Stomach smooth muscle (tissue), 2 donors: Measurements from ENCODE around the gene SMARCA4.

Experiments
- H3K27ac ChIP-seq: one replicate; pipeline ENCODE4 v1.7.0; 2013; ENCODE audit warnings: mild to moderate bottlenecking, low read length, inconsistent platforms
- H3K27me3 ChIP-seq, 2 donors: one replicate each; pipeline ENCODE4 v1.7.0; 2013; ENCODE audit warnings: low read length in 2 of 2; ENCODE audit not compliant: insufficient read depth in 2 of 2, control insufficient read depth in 1 of 2
- H3K36me3 ChIP-seq, 2 donors: one replicate each; pipeline ENCODE4 v1.7.0; 2013; ENCODE audit warnings: low read length in 2 of 2; ENCODE audit not compliant: control insufficient read depth in 2 of 2, insufficient read depth in 2 of 2
- H3K4me1 ChIP-seq: one replicate; pipeline ENCODE4 v1.7.0; 2013; ENCODE audit warnings: low read length; ENCODE audit not compliant: control insufficient read depth, insufficient read depth
- H3K4me3 ChIP-seq, 2 donors: one replicate each; pipeline ENCODE4 v1.7.0; 2013; ENCODE audit warnings: low read length in 2 of 2
- H3K9ac ChIP-seq, 2 donors: one replicate each; pipeline ENCODE4 v1.7.0; 2013; ENCODE audit warnings: low read length in 2 of 2, mild to moderate bottlenecking in 1 of 2
- H3K9me3 ChIP-seq, 2 donors: one replicate each; pipeline ENCODE4 v1.7.0; 2013; ENCODE audit warnings: low read length in 2 of 2; ENCODE audit not compliant: control insufficient read depth in 2 of 2
- donor health status: healthy.
- donor health status: Pancreatic carcinoma.

Gene SMARCA4

GRCh38 chr19:11016631-11017030, 55.8 kb downstream of the SMARCA4 start:
- Histone ChIP-seq H3K4me3 (no peak overlapping the region), H3K4me1 (no peaks in the 10 kb centered on the region), H3K27ac (no peak overlapping the region), H3K27me3 (no peaks in the 10 kb centered on the region), H3K36me3 (peaks cover 44 to 70% of the 10 kb centered on the region in 2 donors), H3K9me3 (no peaks in the 10 kb centered on the region), H3K9ac (no peak overlapping the region)

DNA sequence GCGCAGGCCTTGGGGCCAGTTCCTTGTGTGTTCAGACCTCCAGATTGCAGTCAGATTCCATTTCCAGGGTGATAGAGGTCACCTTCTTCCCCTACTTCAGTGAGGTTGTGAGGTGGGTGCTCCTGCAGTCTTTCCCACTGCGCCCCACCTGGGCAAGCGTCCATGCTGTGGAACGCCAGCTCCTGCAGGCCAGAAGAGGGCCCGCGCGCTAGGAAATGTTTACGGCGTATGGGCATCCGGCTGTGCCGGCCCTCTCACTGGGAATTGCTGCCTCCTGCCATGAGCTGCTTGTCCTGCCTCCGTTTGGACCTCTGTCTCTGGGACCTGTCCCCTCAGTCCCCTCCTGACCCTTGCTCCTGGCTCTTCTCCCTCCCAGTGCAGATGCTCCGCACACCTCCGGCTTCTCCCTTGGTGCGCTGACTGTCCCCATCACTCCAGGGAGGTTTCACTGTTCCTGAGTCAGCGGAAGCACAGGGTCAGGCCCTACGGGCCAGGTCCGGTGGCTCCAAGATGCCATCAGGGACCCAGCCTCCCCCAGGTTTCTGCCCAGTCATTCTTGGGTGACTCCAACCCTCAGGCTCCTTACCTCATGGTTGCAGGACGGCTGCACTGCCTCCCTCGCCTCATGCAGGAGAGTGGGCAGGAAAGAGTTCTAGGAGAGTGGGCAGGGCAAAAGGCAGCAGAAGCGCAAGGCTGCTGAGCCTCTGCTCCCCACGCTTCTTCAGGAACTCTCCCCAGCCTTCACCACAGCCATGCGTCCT, 56.6 kb downstream of the SMARCA4 start:
- H3K4me3 ChIP-seq, result no peak overlapping the region
- H3K36me3 ChIP-seq, result peaks cover 46 to 73% of the 10 kb centered on the region in 2 donors
- H3K27me3 ChIP-seq, result no peaks in the 10 kb centered on the region
- no peak overlapping the region for H3K27ac ChIP-seq
- H3K9ac ChIP-seq, result no peak overlapping the region
- no peaks in the 10 kb centered on the region for H3K4me1 ChIP-seq
- H3K9me3 ChIP-seq, result no peaks in the 10 kb centered on the region

DNA sequence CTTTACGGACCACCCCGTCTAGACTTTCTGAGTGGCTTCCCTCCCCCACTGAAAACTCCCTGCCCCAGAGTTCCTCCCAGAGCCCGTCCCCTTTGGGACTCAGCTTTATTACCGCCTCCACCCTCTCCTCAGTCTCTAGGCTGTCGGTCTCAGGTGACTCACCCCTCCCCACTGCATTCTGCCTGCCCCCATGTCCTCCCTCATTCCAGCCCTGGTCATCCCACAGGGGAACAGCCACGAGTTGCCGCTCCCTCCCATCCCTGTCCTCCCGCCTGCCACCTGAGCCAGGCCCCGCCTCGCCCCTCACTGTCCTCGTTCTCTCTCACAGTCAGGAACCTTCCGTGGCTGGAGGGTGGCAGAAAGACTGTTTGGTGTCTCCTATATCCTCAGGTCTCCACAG, 57.3 kb downstream of the SMARCA4 start:
- peaks cover 43 to 67% of the 10 kb centered on the region in 2 donors for H3K36me3 ChIP-seq
- H3K4me3 ChIP-seq, result no peak overlapping the region
- no peak overlapping the region for H3K27ac ChIP-seq
- no peak overlapping the region for H3K9ac ChIP-seq
- no peaks in the 10 kb centered on the region for H3K4me1 ChIP-seq
- H3K27me3 ChIP-seq, result no peaks in the 10 kb centered on the region
- no peaks in the 10 kb centered on the region for H3K9me3 ChIP-seq

- Histone ChIP-seq H3K27ac (no peak overlapping the region), H3K4me1 (no peaks in the 10 kb centered on the region), H3K27me3 (no peaks in the 10 kb centered on the region), H3K9ac (no peak overlapping the region), H3K4me3 (no peak overlapping the region), H3K9me3 (no peaks in the 10 kb centered on the region), H3K36me3 (peaks cover 44 to 68% of the 10 kb centered on the region in 2 donors)
Measured at GRCh38 chr19:11018763-11019162, 57.9 kb downstream of the SMARCA4 start.

GRCh38 chr19:11019262-11019661, 58.4 kb downstream of the SMARCA4 start:
- Histone ChIP-seq H3K27ac (no peak overlapping the region), H3K4me3 (no peak overlapping the region), H3K9ac (no peak overlapping the region), H3K4me1 (no peaks in the 10 kb centered on the region), H3K36me3 (peaks cover 47 to 68% of the 10 kb centered on the region in 2 donors), H3K27me3 (no peaks in the 10 kb centered on the region), H3K9me3 (no peaks in the 10 kb centered on the region)

GRCh38 chr19:11019824-11020223, 59.0 kb downstream of the SMARCA4 start:
- H3K27ac ChIP-seq, result no peak overlapping the region

DNA sequence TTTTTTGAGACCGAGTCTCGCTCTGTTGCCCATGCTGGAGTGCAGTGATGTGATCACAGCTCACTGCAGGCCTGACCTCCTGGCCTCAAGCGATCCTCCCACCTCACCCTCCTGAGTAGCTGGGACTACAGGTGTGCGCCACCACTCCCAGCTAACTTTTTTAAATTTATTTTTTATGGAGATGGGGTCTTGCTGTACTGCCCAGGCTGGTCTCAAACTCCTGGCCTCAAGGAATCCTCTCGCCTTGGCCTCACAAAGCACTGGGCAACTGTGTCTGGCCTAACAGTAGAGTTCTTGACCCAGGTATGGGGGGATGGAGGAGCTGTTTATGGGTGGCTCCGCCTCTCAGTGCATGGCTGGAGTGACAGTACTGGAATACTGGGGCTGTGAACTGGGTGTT, 59.6 kb downstream of the SMARCA4 start:
- H3K4me3 ChIP-seq, result no peak overlapping the region
- no peak overlapping the region for H3K9ac ChIP-seq
- no peaks in the 10 kb centered on the region for H3K27me3 ChIP-seq
- H3K27ac ChIP-seq, result no peak overlapping the region
- no peaks in the 10 kb centered on the region for H3K4me1 ChIP-seq
- peaks cover 43 to 64% of the 10 kb centered on the region in 2 donors for H3K36me3 ChIP-seq
- no peaks in the 10 kb centered on the region for H3K9me3 ChIP-seq

More at GRCh38 chr19:11019824-11020223, 59.0 kb downstream of the SMARCA4 start:
- peaks cover 48 to 68% of the 10 kb centered on the region in 2 donors for H3K36me3 ChIP-seq
- no peak overlapping the region for H3K4me3 ChIP-seq
- H3K9me3 ChIP-seq, result no peaks in the 10 kb centered on the region
- H3K9ac ChIP-seq, result no peak overlapping the region
- no peaks in the 10 kb centered on the region for H3K27me3 ChIP-seq
- H3K4me1 ChIP-seq, result no peaks in the 10 kb centered on the region

DNA sequence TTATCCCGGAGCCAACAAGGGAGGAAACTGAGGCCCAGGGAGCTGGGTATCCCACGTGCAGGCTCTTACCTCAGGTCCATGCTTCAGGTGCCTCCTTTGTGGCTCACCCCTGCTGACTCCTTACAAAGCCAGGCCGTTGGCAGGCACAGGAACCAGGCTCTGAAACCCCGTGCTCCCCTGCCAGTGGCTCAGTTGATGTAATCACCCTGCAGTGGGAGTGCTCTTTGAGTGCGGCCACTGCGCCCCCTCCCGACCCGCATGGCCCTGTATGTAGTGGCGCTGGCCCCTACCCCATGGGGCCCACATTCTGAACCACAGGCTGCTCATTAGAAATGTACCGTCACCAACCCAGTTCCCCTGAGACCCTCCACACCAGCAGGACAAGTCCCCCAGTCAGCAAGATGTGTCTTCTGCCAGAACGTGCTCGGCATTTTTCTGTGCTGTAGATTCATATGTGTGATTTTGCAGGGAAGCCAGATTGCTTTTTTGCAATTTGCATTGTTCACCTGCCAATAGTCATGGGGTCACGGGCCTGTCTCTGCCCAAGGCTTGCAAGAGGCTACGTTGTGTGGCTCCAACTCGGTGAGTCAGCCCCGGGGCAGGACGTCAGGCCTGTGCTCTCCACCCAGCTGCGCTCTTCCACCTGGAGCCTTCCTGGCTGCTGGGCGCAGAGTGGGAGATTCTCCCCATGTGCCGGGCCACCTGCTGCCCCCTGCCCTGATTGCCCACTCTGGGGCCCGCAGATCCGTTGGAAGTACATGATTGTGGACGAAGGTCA, 60.3 kb downstream of the SMARCA4 start:
- H3K9ac ChIP-seq, result no peak overlapping the region
- H3K36me3 ChIP-seq, result peaks cover 46 to 70% of the 10 kb centered on the region in 2 donors
- H3K4me3 ChIP-seq, result no peak overlapping the region
- no peaks in the 10 kb centered on the region for H3K4me1 ChIP-seq
- no peaks in the 10 kb centered on the region for H3K27me3 ChIP-seq
- H3K9me3 ChIP-seq, result no peaks in the 10 kb centered on the region
- H3K27ac ChIP-seq, result no peak overlapping the region

DNA sequence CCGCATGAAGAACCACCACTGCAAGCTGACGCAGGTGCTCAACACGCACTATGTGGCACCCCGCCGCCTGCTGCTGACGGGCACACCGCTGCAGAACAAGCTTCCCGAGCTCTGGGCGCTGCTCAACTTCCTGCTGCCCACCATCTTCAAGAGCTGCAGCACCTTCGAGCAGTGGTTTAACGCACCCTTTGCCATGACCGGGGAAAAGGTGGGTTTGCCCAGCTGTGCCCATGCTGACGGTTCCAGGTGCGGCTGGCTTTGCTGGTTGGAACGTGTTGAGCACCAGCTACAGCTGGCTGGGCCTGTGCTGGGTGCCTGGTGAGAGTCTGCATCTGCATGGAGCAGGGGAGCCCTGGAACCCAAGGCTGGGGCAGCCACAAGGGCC, 60.9 kb downstream of the SMARCA4 start:
- Histone ChIP-seq H3K27ac (no peak overlapping the region), H3K27me3 (no peaks in the 10 kb centered on the region), H3K4me1 (no peaks in the 10 kb centered on the region), H3K4me3 (no peak overlapping the region), H3K36me3 (peaks cover 45 to 69% of the 10 kb centered on the region in 2 donors), H3K9me3 (no peaks in the 10 kb centered on the region), H3K9ac (no peak overlapping the region)

GRCh38 chr19:11023016-11023415, 62.2 kb downstream of the SMARCA4 start:
- peaks cover 49 to 72% of the 10 kb centered on the region in 2 donors for H3K36me3 ChIP-seq

GRCh38 chr19:11023710-11024109, 62.9 kb downstream of the SMARCA4 start:
- H3K9ac ChIP-seq, result no peak overlapping the region
- H3K27ac ChIP-seq, result no peak overlapping the region
- H3K27me3 ChIP-seq, result no peaks in the 10 kb centered on the region
- H3K9me3 ChIP-seq, result no peaks in the 10 kb centered on the region
- H3K4me3 ChIP-seq, result no peak overlapping the region
- no peaks in the 10 kb centered on the region for H3K4me1 ChIP-seq
- peaks cover 51 to 77% of the 10 kb centered on the region in 2 donors for H3K36me3 ChIP-seq

More at GRCh38 chr19:11023016-11023415, 62.2 kb downstream of the SMARCA4 start:
- Histone ChIP-seq H3K9me3 (no peaks in the 10 kb centered on the region), H3K9ac (no peak overlapping the region), H3K27ac (no peak overlapping the region), H3K4me1 (no peaks in the 10 kb centered on the region), H3K4me3 (no peak overlapping the region), H3K27me3 (no peaks in the 10 kb centered on the region)
